AG04450 (cell line): Measurements from ENCODE around the gene SART3. TPM values are rescaled to one million over a fixed set of nuclear protein-coding genes. Genes with fewer than 3 reads are reported as not detected.

ENCODE experiments used
- CTCF ChIA-PET: fragments of 300-600, 350-600 bp; formaldehyde crosslinking; extraction: SDS; loops from one replicate; lab custom pipeline; 2022; ENCODE audit warnings: antibody characterized with exemption, inconsistent platforms; lab: Charles Lee
- POLR2A ChIA-PET: fragments of 350-600 bp; formaldehyde crosslinking; extraction: SDS; loops from one replicate; lab custom pipeline; 2021; ENCODE audit warnings: antibody characterized with exemption, inconsistent platforms; lab: Yijun Ruan, JAX
- DNase-seq: peaks from one replicate; pipeline ENCODE4 v3.0.0-alpha.2; 2011; ENCODE audit warnings: low read depth, low spot score
- H3K27ac ChIP-seq: one replicate; pipeline ENCODE4 v1.5.1; 2012; ENCODE audit warnings: low read depth, low read length, control low read depth
- H3K27me3 ChIP-seq: one replicate; pipeline ENCODE4 v1.6.0; 2012; ENCODE audit warnings: low read length; ENCODE audit not compliant: control insufficient read depth, insufficient read depth
- H3K4me3 ChIP-seq: 2 replicates; pipeline ENCODE4 v1.5.1; 2011; ENCODE audit warnings: mild to moderate bottlenecking, low read depth, low read length, control low read depth
- H3K9me3 ChIP-seq: 2 replicates; pipeline ENCODE4 v1.5.1; 2012; ENCODE audit warnings: low read length; ENCODE audit not compliant: control insufficient read depth, insufficient read depth
- CTCF ChIP-seq: IDR thresholded peaks from 2 replicates; pipeline ENCODE4 v1.5.1; 2011; ENCODE audit warnings: low read depth, low read length, control low read depth, inconsistent platforms
- polyA plus RNA-seq: library from polyadenylated mRNA; depleted of rRNA; stranded (reverse); fragments of >200 nt; gene quantifications from 2 replicates; pipeline ENCODE4 v1.2.3, GENCODE V29; 2011

Gene SART3
- polyA plus RNA-seq, 1 experiment: 23.9 TPM

- ChIA-PET POLR2A (no interaction called here), CTCF (no interaction called here)
- no peak for TF ChIP-seq CTCF
- no peak for DNase-seq
- Histone ChIP-seq H3K27ac (no peak overlapping the region), H3K27me3 (no peaks in the 10 kb centered on the region), H3K4me3 (no peak overlapping the region), H3K9me3 (no peaks in the 10 kb centered on the region)
Observed at GRCh38 chr12:108484845-108485244, 76.1 kb downstream of the SART3 start.

GRCh38 chr12:108484431-108484830 lies 76.5 kb downstream of the SART3 start:
- Histone ChIP-seq H3K27me3 (no peaks in the 10 kb centered on the region), H3K4me3 (no peak overlapping the region), H3K9me3 (no peaks in the 10 kb centered on the region), H3K27ac (no peak overlapping the region)
- ChIA-PET POLR2A (no interaction called here), CTCF (no interaction called here)
- DNase-seq: no peak
- no peak for TF ChIP-seq CTCF

- CTCF ChIA-PET: no interaction called here
- Histone ChIP-seq H3K27ac (no peak overlapping the region), H3K27me3 (no peaks in the 10 kb centered on the region), H3K4me3 (no peak overlapping the region), H3K9me3 (no peaks in the 10 kb centered on the region)
- no peak for TF ChIP-seq CTCF
- no peak for DNase-seq
- POLR2A ChIA-PET: no interaction called here
Observed at GRCh38 chr12:108483213-108484059, 77.5 kb downstream of the SART3 start.

- CTCF ChIA-PET: no interaction called here
- H3K27ac ChIP-seq: no peak overlapping the region
- DNase-seq: no peak
- no peak for TF ChIP-seq CTCF
- H3K4me3 ChIP-seq: no peak overlapping the region
- POLR2A ChIA-PET: no interaction called here
- H3K27me3 ChIP-seq: no peaks in the 10 kb centered on the region
- H3K9me3 ChIP-seq: no peaks in the 10 kb centered on the region
Observed at GRCh38 chr12:108482717-108483212, 78.2 kb downstream of the SART3 start.

- no peaks in the 10 kb centered on the region for H3K9me3 ChIP-seq
- POLR2A ChIA-PET: no interaction called here
- H3K27me3 ChIP-seq: no peaks in the 10 kb centered on the region
- CTCF ChIA-PET: no interaction called here
- H3K27ac ChIP-seq: no peak overlapping the region
- no peak for TF ChIP-seq CTCF
- no peak overlapping the region for H3K4me3 ChIP-seq
- no peak for DNase-seq
Observed at GRCh38 chr12:108479364-108480070, 81.5 kb downstream of the SART3 start.
